BJ (cell line): Measurements from ENCODE around the gene CFDP1. TPM values are rescaled to one million over a fixed set of nuclear protein-coding genes. Genes with fewer than 3 reads are reported as not detected.
A peak's percentile ranks its signal among the peaks of the same experiment; 100 is the strongest.

Experiments used
- CTCF ChIA-PET: fragments of 350-600 bp; formaldehyde crosslinking; extraction: SDS; loops from one replicate; lab custom pipeline; 2021; ENCODE audit warnings: antibody characterized with exemption, inconsistent platforms; lab: Yijun Ruan, JAX
- POLR2A ChIA-PET: fragments of 300-600 bp; sonication (Branson Sonifier 250); formaldehyde crosslinking; extraction: SDS; loops from one replicate; lab custom pipeline; 2021; ENCODE audit warnings: antibody characterized with exemption; lab: Charles Lee
- DNase-seq: peaks from one replicate; pipeline ENCODE4 v3.0.0-alpha.2; 2011; ENCODE audit warnings: low read depth
- H3K27me3 ChIP-seq: 2 replicates; pipeline ENCODE4 v1.6.0; 2011; ENCODE audit warnings: low read length; ENCODE audit not compliant: control insufficient read depth, insufficient read depth
- H3K36me3 ChIP-seq: 2 replicates; pipeline ENCODE4 v1.5.1; 2011; ENCODE audit warnings: low read length; ENCODE audit not compliant: control insufficient read depth, insufficient read depth
- H3K4me3 ChIP-seq: 2 replicates; pipeline ENCODE4 v1.5.1; 2011; ENCODE audit warnings: low read depth, mild to moderate bottlenecking, control low read depth, low read length
- polyA plus RNA-seq: library from polyadenylated mRNA; depleted of rRNA; stranded (reverse); fragments of >200 nt; gene quantifications from 2 replicates; pipeline ENCODE4 v1.2.3, GENCODE V29; 2011
- TF ChIP-seq, protein P1 (sequence below): IDR thresholded peaks from 2 replicates; pipeline ENCODE4 v1.5.1; 2011; ENCODE audit warnings: low read depth, mild to moderate bottlenecking, control low read depth, inconsistent platforms, low read length, moderate library complexity; ENCODE audit not compliant: insufficient read depth

CFDP1 gene
- polyA plus RNA-seq, 1 experiment: 10.9 TPM

DNA sequence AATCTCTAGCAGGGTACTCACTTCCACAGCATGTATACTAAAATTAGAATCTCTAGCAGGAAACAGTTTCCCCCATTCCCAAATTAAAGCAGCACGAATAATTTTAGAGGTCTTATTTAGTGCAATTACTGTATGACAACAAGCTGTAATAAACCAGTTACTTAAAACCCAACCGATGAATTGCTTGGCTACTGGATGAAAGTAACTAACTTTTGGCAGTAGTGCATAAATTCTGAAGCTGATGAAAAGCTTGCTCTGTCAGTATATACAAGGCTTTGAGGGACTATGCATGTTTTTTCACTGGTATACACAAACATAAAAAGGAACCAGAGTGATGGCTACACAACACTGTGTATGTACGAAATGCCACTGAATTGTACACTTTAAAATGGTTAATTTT is 89.4 kb downstream of the CFDP1 start:
- ChIA-PET CTCF (no interaction called here), POLR2A (no interaction called here)
- Histone ChIP-seq H3K36me3 (no peaks in the 10 kb centered on the region), H3K4me3 (no peak overlapping the region), H3K27me3 (no peaks in the 10 kb centered on the region)
- no peak for DNase-seq
- TF ChIP-seq, protein P1, sequence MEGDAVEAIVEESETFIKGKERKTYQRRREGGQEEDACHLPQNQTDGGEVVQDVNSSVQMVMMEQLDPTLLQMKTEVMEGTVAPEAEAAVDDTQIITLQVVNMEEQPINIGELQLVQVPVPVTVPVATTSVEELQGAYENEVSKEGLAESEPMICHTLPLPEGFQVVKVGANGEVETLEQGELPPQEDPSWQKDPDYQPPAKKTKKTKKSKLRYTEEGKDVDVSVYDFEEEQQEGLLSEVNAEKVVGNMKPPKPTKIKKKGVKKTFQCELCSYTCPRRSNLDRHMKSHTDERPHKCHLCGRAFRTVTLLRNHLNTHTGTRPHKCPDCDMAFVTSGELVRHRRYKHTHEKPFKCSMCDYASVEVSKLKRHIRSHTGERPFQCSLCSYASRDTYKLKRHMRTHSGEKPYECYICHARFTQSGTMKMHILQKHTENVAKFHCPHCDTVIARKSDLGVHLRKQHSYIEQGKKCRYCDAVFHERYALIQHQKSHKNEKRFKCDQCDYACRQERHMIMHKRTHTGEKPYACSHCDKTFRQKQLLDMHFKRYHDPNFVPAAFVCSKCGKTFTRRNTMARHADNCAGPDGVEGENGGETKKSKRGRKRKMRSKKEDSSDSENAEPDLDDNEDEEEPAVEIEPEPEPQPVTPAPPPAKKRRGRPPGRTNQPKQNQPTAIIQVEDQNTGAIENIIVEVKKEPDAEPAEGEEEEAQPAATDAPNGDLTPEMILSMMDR: no peak

DNA sequence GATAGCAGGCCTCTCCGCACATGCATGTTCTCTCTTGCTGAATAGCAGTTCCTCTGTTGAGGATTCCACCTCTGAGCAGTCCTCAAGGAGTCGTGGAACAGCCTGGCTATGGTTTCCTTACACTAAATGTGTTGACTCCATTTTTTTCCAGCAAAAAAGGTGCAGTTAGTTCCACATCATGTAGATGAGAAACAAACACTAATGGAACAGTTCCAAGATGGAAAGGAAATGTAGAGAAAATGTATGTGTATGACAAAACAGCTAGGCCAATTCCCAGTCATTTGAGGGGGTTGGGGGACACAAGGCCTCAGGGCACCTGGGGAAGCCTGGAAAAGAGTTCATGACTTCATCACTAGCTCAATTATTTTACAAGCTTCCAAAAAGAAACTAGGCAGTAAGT is 90.0 kb downstream of the CFDP1 start:
- ChIA-PET POLR2A (no interaction called here), CTCF (interaction anchor here (1.4 kb wide), 1 partner anchor 81 kb away, joined by 3 read pairs; no protein-coding TSS in a partner anchor)
- no peaks in the 10 kb centered on the region for H3K36me3 ChIP-seq
- H3K4me3 ChIP-seq: no peak overlapping the region
- no peaks in the 10 kb centered on the region for H3K27me3 ChIP-seq
- no peak for DNase-seq
- TF ChIP-seq, protein P1: no peak

DNA sequence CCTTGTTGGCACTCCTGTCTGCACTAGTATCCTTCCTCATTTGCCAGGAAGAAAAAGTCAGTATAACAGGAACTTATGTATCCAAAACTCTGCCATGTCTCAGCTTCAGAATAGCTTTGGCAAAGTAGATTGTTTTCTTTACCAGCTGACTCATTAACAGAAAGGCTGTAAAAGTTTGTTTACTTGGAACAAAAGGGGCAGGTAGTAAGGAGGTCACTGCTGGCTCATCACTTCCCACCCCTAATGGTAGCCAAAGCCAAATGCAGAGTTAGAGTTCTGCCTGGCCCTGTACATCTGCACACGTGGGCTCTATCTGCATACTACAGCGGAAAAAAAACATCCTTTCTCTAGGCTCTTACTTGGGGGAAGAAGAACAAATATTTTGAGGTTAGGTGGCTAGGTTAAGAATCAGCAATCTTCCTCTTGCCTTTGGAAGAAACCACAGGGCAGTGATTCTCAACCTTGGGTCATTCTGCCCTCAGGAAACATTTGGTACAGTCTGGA is 90.9 kb downstream of the CFDP1 start:
- ChIA-PET POLR2A (no interaction called here), CTCF (interaction anchor here (1.4 to 1.9 kb wide), 2 partner anchors 80 to 108 kb away, joined by 3 to 4 read pairs; no protein-coding TSS in a partner anchor)
- peak; percentile 39 for DNase-seq
- H3K27me3 ChIP-seq: no peaks in the 10 kb centered on the region
- TF ChIP-seq, protein P1: no peak
- no peak overlapping the region for H3K4me3 ChIP-seq
- no peaks in the 10 kb centered on the region for H3K36me3 ChIP-seq

GRCh38 chr16:75341564-75342307 is 91.6 kb downstream of the CFDP1 start:
- no peak for DNase-seq
- Histone ChIP-seq H3K4me3 (no peak overlapping the region), H3K27me3 (no peaks in the 10 kb centered on the region), H3K36me3 (no peaks in the 10 kb centered on the region)
- CTCF ChIA-PET: interaction anchor here (1.4 to 1.9 kb wide), 2 partner anchors 80 to 108 kb away, joined by 3 to 4 read pairs; no protein-coding TSS in a partner anchor
- TF ChIP-seq, protein P1: no peak
- POLR2A ChIA-PET: no interaction called here

GRCh38 chr16:75340741-75341491 is 92.4 kb downstream of the CFDP1 start:
- TF ChIP-seq, protein P1: no peak
- CTCF ChIA-PET: interaction anchor here (0.8 to 1.9 kb wide), 2 partner anchors 18 to 107 kb away, joined by 3 to 4 read pairs; no protein-coding TSS in a partner anchor

More at GRCh38 chr16:75340741-75341491, 92.4 kb downstream of the CFDP1 start:
- DNase-seq: peak; percentile 67
- no peaks in the 10 kb centered on the region for H3K27me3 ChIP-seq
- H3K4me3 ChIP-seq: no peak overlapping the region
- no peaks in the 10 kb centered on the region for H3K36me3 ChIP-seq
- POLR2A ChIA-PET: no interaction called here
